Transverse colon (tissue), 4 donors: ENCODE data around the gene RUSC1. TPM values are rescaled to one million over a fixed set of nuclear protein-coding genes. Genes with fewer than 3 reads are reported as not detected.
"Not testable (repeated sequence)": the region's sequence is repeated elsewhere in the genome, so short reads cannot be mapped to it uniquely, and the experiment has no call there.

Source experiments
- DNase-seq: peaks from one replicate; pipeline ENCODE4 v3.0.0-alpha.2; 2019
- H3K27ac ChIP-seq, 4 donors: fragments of 200-600 bp; sonication (generic); 2 replicates each; pipeline ENCODE4 v1.5.1; 2016 to 2018; ENCODE audit warnings: inconsistent platforms in 4 of 4
- H3K27me3 ChIP-seq: fragments of 200-600 bp; sonication (generic); 2 replicates; pipeline ENCODE4 v1.5.1; 2017; ENCODE audit warnings: inconsistent platforms
- H3K36me3 ChIP-seq, 4 donors: fragments of 200-600 bp; sonication (generic); 2 replicates each; pipeline ENCODE4 v1.5.1; 2017 to 2019; ENCODE audit warnings: inconsistent platforms in 4 of 4
- H3K4me1 ChIP-seq, 4 donors: fragments of 200-600 bp; sonication (generic); 2 replicates each; pipeline ENCODE4 v1.5.1; 2017 to 2020; ENCODE audit warnings: inconsistent platforms in 4 of 4
- H3K4me3 ChIP-seq, 4 donors: fragments of 200-600 bp; sonication (generic); 1 replicate in 1 of 4; 2 replicates in 3 of 4; pipeline versions ENCODE4 v1.5.1 to v1.6.1; 2017 to 2019; ENCODE audit warnings: inconsistent platforms in 4 of 4
- H3K9me3 ChIP-seq, 2 donors: fragments of 200-600 bp; sonication (generic); 2 replicates each; pipeline ENCODE4 v1.5.1; 2017 to 2019; ENCODE audit warnings: inconsistent platforms in 2 of 2
- EP300 ChIP-seq: sonication (generic); formaldehyde crosslinking; IDR thresholded peaks from one replicate; pipeline ENCODE4 v1.6.1; 2017; ENCODE audit warnings: antibody characterized with exemption, low read depth
- POLR2A ChIP-seq: fragments of 450-650 bp; IDR thresholded peaks from one replicate; pipeline ENCODE4 v1.6.1; 2016; ENCODE audit warnings: antibody characterized with exemption, mild to moderate bottlenecking, moderate library complexity
- POLR2AphosphoS5 ChIP-seq, 3 donors: sonication (generic); formaldehyde crosslinking; IDR thresholded peaks; one replicate each; pipeline ENCODE4 v1.6.1; 2016; ENCODE audit warnings: antibody characterized with exemption in 3 of 3
- WGBS, 2 donors: methylation state at CpG; one replicate each; pipeline ENCODE4 v1.1.5; 2018; ENCODE audit warnings: low coverage in 1 of 2; 5-methylcytosine and 5-hydroxymethylcytosine counted together
- in situ Hi-C, 4 donors: fragments of 200-750 bp; cut with MboI; loops; one replicate each; pipeline versions ENCODE4 v1.15.0 to v1.15.1; 2017; ENCODE audit warnings: low sequenced_read_pairs in 3 of 4, low pct_ligation_motif_present in 1 of 4, low pct_unique_long_range_greater_than_20kb in 1 of 4
- intact Hi-C: fragments of 100-400 bp; cut with DNase I; formaldehyde crosslinking; loops from one replicate; pipeline ENCODE4 v1.15.1; 2023; ENCODE audit warnings: low total_unique reads
- total RNA-seq, 4 donors: library from RNA; depleted of rRNA; stranded (reverse); fragments of >200 nt; gene quantifications; one replicate each; pipeline ENCODE4 v1.1.0, GENCODE V29; 2016
- TF ChIP-seq, protein P1 (sequence below), 5 experiments: fragments of 200-600 bp in 3 of 5; fragments of 450-650 bp in 2 of 5; sonication (generic) in 3 of 5; IDR thresholded peaks; 1 replicate in 2 of 5; 2 replicates in 3 of 5; pipeline ENCODE4 v1.5.1; 2016 to 2017; ENCODE audit warnings: antibody characterized with exemption in 5 of 5, inconsistent platforms in 3 of 5, mild to moderate bottlenecking in 2 of 5, moderate library complexity in 1 of 5

Gene RUSC1
- total RNA-seq, 4 donors from 2014 or later, result 43.4 to 121 (median 65.5) TPM

DNA sequence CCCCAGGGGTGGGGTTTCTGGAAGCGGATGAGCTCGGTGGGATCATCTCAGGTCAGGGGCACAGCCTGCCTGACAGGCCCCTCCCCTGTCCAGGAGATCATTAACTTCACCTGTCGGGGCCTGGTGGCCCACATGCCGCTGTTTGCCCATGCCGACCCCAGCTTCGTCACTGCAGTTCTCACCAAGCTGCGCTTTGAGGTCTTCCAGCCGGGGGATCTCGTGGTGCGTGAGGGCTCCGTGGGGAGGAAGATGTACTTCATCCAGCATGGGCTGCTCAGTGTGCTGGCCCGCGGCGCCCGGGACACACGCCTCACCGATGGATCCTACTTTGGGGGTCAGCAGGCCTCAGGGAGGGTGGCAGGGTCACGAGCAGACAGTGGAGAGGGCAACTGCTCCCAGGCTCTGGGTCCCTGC, 35.1 kb upstream of the RUSC1 start:
- intact Hi-C loops (no loop called here), in situ Hi-C loops (no loop called here)
- Histone ChIP-seq H3K4me3 (no peak overlapping the region), H3K36me3 (no peaks in the 10 kb centered on the region), H3K27me3 (no peaks in the 10 kb centered on the region), H3K27ac (no peak overlapping the region), H3K4me1 (no peaks in the 10 kb centered on the region), H3K9me3 (no peaks in the 10 kb centered on the region)
- no peak for DNase-seq
- 91% methylated on average over 14 of the region's 18 CpGs; no CpG with 5 or more reads in 1 of the 2 donors for WGBS, 2 donors
- TF ChIP-seq, protein P1, sequence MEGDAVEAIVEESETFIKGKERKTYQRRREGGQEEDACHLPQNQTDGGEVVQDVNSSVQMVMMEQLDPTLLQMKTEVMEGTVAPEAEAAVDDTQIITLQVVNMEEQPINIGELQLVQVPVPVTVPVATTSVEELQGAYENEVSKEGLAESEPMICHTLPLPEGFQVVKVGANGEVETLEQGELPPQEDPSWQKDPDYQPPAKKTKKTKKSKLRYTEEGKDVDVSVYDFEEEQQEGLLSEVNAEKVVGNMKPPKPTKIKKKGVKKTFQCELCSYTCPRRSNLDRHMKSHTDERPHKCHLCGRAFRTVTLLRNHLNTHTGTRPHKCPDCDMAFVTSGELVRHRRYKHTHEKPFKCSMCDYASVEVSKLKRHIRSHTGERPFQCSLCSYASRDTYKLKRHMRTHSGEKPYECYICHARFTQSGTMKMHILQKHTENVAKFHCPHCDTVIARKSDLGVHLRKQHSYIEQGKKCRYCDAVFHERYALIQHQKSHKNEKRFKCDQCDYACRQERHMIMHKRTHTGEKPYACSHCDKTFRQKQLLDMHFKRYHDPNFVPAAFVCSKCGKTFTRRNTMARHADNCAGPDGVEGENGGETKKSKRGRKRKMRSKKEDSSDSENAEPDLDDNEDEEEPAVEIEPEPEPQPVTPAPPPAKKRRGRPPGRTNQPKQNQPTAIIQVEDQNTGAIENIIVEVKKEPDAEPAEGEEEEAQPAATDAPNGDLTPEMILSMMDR (IDR thresholded peaks at IDR 0.05), result no peak
- TF ChIP-seq EP300, result no peak
- TF ChIP-seq POLR2AphosphoS5 (IDR thresholded peaks at IDR 0.05), result no peak
- no peak for TF ChIP-seq POLR2A

DNA sequence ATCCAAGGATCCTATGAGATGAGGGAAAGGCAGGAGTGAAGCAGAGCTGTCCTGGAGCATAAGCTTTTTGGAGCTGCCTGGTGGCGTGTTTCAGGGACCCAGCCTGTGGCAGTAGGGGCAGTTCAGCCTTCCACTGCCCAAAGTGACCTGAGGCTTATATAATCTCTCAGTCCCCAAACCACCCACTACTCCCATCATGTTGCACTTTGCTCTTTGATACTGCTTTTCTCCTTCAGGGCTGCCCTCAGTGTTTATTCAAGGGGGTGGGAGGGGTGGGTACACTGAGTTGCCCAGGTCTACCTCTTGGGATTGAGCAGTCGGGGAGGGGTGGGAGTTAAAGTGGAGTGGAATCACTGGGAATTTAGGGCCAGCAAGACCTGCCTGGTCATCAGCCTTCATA, 34.1 kb upstream of the RUSC1 start:
- TF ChIP-seq EP300, result no peak
- TF ChIP-seq, protein P1 (IDR thresholded peaks at IDR 0.05), result no peak
- TF ChIP-seq POLR2AphosphoS5 (IDR thresholded peaks at IDR 0.05), result no peak
- TF ChIP-seq POLR2A, result no peak
- Histone ChIP-seq H3K36me3 (no peaks in the 10 kb centered on the region), H3K4me3 (no peak overlapping the region), H3K27ac (no peak overlapping the region), H3K4me1 (no peaks in the 10 kb centered on the region), H3K27me3 (no peaks in the 10 kb centered on the region), H3K9me3 (no peaks in the 10 kb centered on the region)
- in situ Hi-C loops (no loop called here), intact Hi-C loops (no loop called here)
- WGBS, 2 donors, result 97 to 100% methylated on average over 1 to 2 of the region's 2 CpGs
- no peak for DNase-seq

DNA sequence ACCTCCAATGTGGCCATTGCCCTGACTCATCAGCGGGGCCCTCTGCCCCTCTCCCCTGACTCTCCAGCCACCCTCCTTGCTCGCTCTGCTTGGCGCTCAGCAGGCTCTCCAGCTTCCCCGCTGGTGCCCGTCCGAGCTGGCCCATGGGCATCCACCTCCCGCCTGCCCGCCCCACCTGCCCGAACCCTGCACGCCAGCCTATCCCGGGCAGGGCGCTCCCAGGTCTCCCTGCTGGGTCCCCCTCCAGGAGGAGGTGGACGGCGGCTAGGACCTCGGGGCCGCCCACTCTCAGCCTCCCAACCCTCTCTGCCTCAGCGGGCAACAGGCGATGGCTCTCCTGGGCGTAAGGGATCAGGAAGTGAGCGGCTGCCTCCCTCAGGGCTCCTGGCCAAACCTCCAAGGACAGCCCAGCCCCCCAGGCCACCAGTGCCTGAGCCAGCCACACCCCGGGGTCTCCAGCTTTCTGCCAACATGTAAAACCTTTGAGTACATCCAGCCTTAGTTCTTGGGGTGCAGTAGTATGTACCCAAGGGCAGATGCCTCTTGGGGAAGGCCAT, 32.6 kb upstream of the RUSC1 start:
- H3K9me3 ChIP-seq, result no peaks in the 10 kb centered on the region
- no peaks in the 10 kb centered on the region for H3K36me3 ChIP-seq
- H3K27ac ChIP-seq, result no peak overlapping the region
- DNase-seq, result no peak
- WGBS, 2 donors, result 91% methylated on average over 15 of the region's 21 CpGs; no CpG with 5 or more reads in 1 of the 2 donors
- no peaks in the 10 kb centered on the region for H3K4me1 ChIP-seq
- no peak overlapping the region for H3K4me3 ChIP-seq
- TF ChIP-seq EP300, result no peak
- TF ChIP-seq, protein P1 (IDR thresholded peaks at IDR 0.05), result no peak
- TF ChIP-seq POLR2AphosphoS5 (IDR thresholded peaks at IDR 0.05), result no peak
- no peak for TF ChIP-seq POLR2A
- in situ Hi-C loops (no loop called here), intact Hi-C loops (no loop called here)
- no peaks in the 10 kb centered on the region for H3K27me3 ChIP-seq

DNA sequence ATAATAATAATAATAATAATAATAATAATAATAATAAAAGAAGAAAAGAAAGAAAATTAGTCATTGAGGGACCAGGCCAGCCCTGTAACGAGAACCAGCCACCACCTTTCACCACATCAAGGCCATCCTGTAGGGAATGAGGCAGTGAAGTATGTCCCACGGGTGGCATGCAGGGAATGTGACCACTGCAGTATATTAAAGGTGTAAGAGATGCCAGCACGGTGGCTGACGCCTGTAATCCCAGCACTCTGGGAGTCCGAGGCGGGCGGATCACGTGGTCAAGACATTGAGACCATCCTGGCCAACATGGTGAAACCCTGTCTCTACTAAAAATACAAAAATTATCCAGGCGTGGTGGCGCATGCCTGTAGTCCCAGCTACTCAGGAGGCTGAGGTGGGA, 29.7 kb upstream of the RUSC1 start:
- H3K27me3 ChIP-seq, result peaks cover 24% of the 10 kb centered on the region
- H3K4me1 ChIP-seq, H3K9me3 ChIP-seq, intact Hi-C loops, in situ Hi-C loops, H3K36me3 ChIP-seq, DNase-seq, H3K4me3 ChIP-seq, H3K27ac ChIP-seq: not testable (repeated sequence)
- 87 to 90% methylated on average over 2 to 10 of the region's 10 CpGs for WGBS, 2 donors

DNA sequence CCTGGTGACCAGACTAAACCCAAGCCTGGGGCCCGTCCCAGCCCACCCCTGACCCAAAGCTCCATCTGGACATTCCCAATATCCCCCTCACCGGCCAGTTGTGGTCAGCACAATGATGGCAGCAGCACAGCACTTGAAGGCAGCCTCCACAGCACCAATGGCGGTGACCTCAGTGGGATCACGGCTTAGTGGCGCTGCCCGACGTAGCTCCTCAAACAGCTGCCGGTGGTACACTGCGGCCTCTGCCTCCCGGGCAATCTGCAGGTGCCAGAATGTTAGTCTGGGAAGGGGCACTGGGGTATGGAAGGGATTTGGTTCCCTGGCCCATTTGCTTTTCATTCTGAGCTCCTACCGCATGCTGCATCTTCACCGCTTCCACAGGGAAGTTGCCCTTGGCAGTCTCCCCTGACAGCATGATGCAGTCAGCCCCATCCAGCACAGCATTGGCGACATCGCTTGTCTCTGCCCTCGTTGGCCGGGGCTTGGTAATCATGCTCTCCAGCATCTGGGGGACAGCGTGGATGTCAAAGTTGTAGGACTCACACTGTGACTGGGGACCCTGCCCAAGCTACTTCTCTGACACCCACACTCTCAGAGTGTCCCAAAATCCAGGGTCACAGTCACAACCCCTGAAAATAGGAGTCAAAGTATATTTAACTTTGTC, 27.5 kb upstream of the RUSC1 start:
- no peak overlapping the region for H3K4me3 ChIP-seq
- in situ Hi-C loops (no loop called here), intact Hi-C loops (no loop called here)
- no peak overlapping the region for H3K27ac ChIP-seq
- TF ChIP-seq POLR2A (no peak), EP300 (no peak), POLR2AphosphoS5 (IDR thresholded peaks at IDR 0.05) (no peak)
- TF ChIP-seq, protein P1 (IDR thresholded peaks at IDR 0.05), result no peak
- H3K27me3 ChIP-seq, result peaks cover 33% of the 10 kb centered on the region
- peaks cover 0 to 6% (median 0%) of the 10 kb centered on the region in 4 donors for H3K4me1 ChIP-seq
- no peak for DNase-seq
- H3K9me3 ChIP-seq, result no peaks in the 10 kb centered on the region
- WGBS, 2 donors, result 87% methylated on average over 17 of the region's 17 CpGs; no CpG with 5 or more reads in 1 of the 2 donors
- no peaks in the 10 kb centered on the region for H3K36me3 ChIP-seq
